HepG2 (cell line): Measurements from ENCODE around the gene PNKP.

Source experiments
- EHMT2 ChIP-seq: fragments of 200-600 bp; sonication (generic); IDR thresholded peaks from 2 replicates; pipeline ENCODE4 v1.7.0; 2017; ENCODE audit warnings: antibody characterized with exemption, low read depth, low read length, borderline replicate concordance
- PAX8 ChIP-seq: sonication (generic); formaldehyde crosslinking; IDR thresholded peaks from 2 replicates; pipeline ENCODE4 v1.8.0; 2022; ENCODE audit warnings: mild to moderate bottlenecking, missing genetic modification reagents, borderline replicate concordance
- POLR2G ChIP-seq: fragments of 200-400 bp; formaldehyde crosslinking; IDR thresholded peaks from 2 replicates; pipeline ENCODE4 v1.6.1; 2018; ENCODE audit warnings: mild to moderate bottlenecking, low read depth, low read length, moderate library complexity
- RAD21 ChIP-seq: fragments of 450-650 bp; formaldehyde crosslinking; IDR thresholded peaks from 2 replicates; pipeline ENCODE4 v1.5.0; 2020; ENCODE audit warnings: mild to moderate bottlenecking
- ZBTB39 ChIP-seq: sonication (generic); formaldehyde crosslinking; IDR thresholded peaks from 2 replicates; pipeline ENCODE4 v1.5.0; 2020; ENCODE audit warnings: missing genetic modification reagents

- TF ChIP-seq RAD21 (CRISPR knock-in tag) (no peak), EHMT2 (no peak), PAX8 (CRISPR knock-in tag) (no peak), ZBTB39 (CRISPR knock-in tag) (no peak), POLR2G (no peak)
These were observed 15.7 kb downstream of the PNKP start for GRCh38 chr19:49851456-49852259.
